HFF-Myc (cell line): Measurements from ENCODE around the gene CCDC43.

Experiments
- DNase-seq: peaks from one replicate; pipeline ENCODE4 v3.0.0-alpha.2; 2011; ENCODE audit warnings: low read depth; ENCODE audit errors: extremely low read depth
- H3K4me3 ChIP-seq: replicated peaks from 2 replicates; pipeline ENCODE4 v1.5.1; 2011; ENCODE audit warnings: low read depth, mild to moderate bottlenecking, control low read depth, low read length
- TF ChIP-seq, protein P1 (sequence below): IDR thresholded peaks from 2 replicates; pipeline ENCODE4 v1.5.1; 2012; ENCODE audit warnings: mild to moderate bottlenecking, low read depth, low read length, control low read depth; ENCODE audit errors: missing control alignments

The CCDC43 gene

GRCh38 chr17:44666006-44666405, 23.6 kb downstream of the CCDC43 start:
- H3K4me3 ChIP-seq, result no peak overlapping the region
- TF ChIP-seq, protein P1, sequence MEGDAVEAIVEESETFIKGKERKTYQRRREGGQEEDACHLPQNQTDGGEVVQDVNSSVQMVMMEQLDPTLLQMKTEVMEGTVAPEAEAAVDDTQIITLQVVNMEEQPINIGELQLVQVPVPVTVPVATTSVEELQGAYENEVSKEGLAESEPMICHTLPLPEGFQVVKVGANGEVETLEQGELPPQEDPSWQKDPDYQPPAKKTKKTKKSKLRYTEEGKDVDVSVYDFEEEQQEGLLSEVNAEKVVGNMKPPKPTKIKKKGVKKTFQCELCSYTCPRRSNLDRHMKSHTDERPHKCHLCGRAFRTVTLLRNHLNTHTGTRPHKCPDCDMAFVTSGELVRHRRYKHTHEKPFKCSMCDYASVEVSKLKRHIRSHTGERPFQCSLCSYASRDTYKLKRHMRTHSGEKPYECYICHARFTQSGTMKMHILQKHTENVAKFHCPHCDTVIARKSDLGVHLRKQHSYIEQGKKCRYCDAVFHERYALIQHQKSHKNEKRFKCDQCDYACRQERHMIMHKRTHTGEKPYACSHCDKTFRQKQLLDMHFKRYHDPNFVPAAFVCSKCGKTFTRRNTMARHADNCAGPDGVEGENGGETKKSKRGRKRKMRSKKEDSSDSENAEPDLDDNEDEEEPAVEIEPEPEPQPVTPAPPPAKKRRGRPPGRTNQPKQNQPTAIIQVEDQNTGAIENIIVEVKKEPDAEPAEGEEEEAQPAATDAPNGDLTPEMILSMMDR, result no peak
- no peak for DNase-seq

- no peak for DNase-seq
- no peak overlapping the region for H3K4me3 ChIP-seq
- TF ChIP-seq, protein P1, result no peak
Observed at GRCh38 chr17:44664867-44665266, 24.7 kb downstream of the CCDC43 start.

DNA sequence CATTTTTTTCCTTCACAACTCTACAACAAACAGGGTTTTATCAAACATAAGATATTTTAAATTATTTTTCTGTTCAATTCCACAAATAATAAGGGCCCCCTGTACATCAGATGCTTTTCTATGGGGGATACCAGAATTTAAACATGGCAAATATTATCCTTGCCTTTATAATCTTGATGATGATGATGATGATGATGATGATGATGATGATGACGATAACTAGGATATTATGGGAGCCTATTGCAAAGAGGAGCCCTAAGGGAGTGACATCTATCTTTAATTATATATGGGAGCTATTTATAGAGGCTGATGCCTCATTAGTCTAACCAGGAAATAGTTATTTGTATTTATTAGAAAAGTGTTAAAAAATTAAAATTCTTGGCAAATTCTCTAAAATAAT, 26.5 kb downstream of the CCDC43 start:
- TF ChIP-seq, protein P1, result no peak
- DNase-seq, result no peak
- no peak overlapping the region for H3K4me3 ChIP-seq

DNA sequence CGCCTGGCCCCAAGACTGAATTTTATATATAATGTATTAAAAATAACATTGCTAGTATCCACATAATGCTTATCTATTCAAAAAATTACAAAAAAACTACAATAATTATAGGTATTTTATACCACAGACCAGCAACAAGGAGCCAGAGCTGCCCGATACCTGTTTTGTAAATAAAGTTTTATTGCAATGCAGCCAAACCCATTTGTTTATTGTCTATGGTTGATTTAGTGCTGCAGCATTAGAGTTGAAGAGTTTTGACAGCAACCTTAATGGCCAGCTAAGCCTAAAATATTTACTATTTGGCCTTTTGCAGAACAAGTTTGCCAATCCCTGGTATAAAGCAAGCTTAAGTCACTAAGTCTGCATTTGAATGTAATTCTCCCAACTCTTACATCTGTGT, 27.7 kb downstream of the CCDC43 start:
- no peak overlapping the region for H3K4me3 ChIP-seq
- DNase-seq, result no peak
- TF ChIP-seq, protein P1, result no peak

DNA sequence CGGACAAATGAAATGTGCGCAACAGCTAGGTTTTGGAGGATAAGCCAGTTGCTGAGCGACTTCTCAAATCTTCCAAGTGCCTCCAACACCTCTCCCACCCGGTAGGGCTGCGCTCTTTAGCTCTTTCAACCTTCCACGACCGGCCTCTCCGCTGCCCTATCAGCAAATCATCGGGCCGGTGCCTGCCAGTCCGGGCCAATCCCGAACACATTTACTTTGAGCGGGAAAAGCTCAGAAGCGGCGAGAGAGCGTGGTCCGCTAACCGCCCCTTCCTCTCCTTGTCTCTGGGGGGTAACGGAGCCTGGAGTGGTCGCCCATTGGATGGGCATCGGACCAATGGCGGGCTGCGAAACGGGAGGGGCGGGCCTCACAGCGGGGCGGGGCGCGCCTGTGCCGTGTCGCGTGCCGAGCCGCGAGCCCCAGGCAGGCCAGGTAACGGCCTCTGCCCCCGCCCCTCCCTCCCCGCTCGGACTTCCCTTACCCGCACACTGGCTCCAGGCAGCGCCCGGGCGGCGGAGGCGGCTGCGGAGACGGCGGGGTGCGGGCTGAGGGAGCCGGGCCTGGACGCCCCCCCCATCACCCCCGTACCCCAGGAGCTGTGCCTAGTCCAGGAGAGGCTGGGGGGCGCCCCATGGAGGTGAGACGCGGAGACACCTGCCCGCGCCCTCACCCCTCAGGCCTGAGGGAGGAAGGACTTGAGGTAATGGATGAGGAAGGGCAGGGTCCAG, 33.4 kb downstream of the CCDC43 start, which contains the start of gene MEIOC:
Gene MEIOC, plus strand, starts transcription at position 486 of the 728 bp plus-strand sequence. Its CDS starts 146 bp downstream, at position 632.
- TF ChIP-seq, protein P1, result no peak
- H3K4me3 ChIP-seq, result peak within 1 kb of the TSS; percentile 31
- no peak for DNase-seq

- TF ChIP-seq, protein P1, result no peak
- no peak overlapping the region for H3K4me3 ChIP-seq
- no peak for DNase-seq
Observed at GRCh38 chr17:44653954-44654353, 35.6 kb downstream of the CCDC43 start.
